ENCODE data around the gene ROM1. TPM values are rescaled to one million over a fixed set of nuclear protein-coding genes. Genes with fewer than 3 reads are reported as not detected.
"Not testable (repeated sequence)": the region's sequence is repeated elsewhere in the genome, so short reads cannot be mapped to it uniquely, and the experiment has no call there.

Gene ROM1
- total and polyA plus RNA-seq, 8 donors: 0.29 to 13.0 (median 4.6) TPM; not detected in 1

GRCh38 chr11:62611705-62612365 lies 1.2 kb upstream of the ROM1 start:
- no peaks in the 10 kb centered on the region for H3K9me3 ChIP-seq
- intact Hi-C loops (cut with DNase I; ENCODE audit: low total_unique reads): no loop called here
- TF ChIP-seq EP300 (IDR thresholded peaks at IDR 0.05) (no peak), POLR2AphosphoS5 (IDR thresholded peaks at IDR 0.05) (no peak), POLR2A (IDR thresholded peaks at IDR 0.05) (no peak), CTCF (IDR thresholded peaks at IDR 0.05) (no peak)
- peaks cover 13 to 69% (median 57%) of the 10 kb centered on the region in 4 donors for H3K36me3 ChIP-seq
- WGBS, 5 donors: 0 to 1% (median 1%) methylated on average over 26 to 34 of the region's 34 CpGs
- peak overlapping the region; percentile 83 to 97 (median 96) for H3K27ac ChIP-seq
- no peaks in the 10 kb centered on the region for H3K27me3 ChIP-seq
- H3K4me3 ChIP-seq: peak overlapping the region; percentile 75 to 84 (median 76)
- peaks cover 20 to 39% (median 28%) of the 10 kb centered on the region in 4 donors for H3K4me1 ChIP-seq
- DNase-seq: peak; percentile 57 to 83

- WGBS, 5 donors: 27 to 47% (median 37%) methylated on average over 5 to 15 of the region's 15 CpGs
- H3K4me1 ChIP-seq: peaks cover 20 to 36% (median 28%) of the 10 kb centered on the region in 4 donors
- H3K27ac ChIP-seq: peak overlapping the region; percentile 83 to 97 (median 96)
- TF ChIP-seq POLR2A (IDR thresholded peaks at IDR 0.05) (no peak), EP300 (IDR thresholded peaks at IDR 0.05) (no peak), POLR2AphosphoS5 (IDR thresholded peaks at IDR 0.05) (no peak), CTCF (IDR thresholded peaks at IDR 0.05) (no peak)
- no peaks in the 10 kb centered on the region for H3K27me3 ChIP-seq
- H3K9me3 ChIP-seq: no peaks in the 10 kb centered on the region
- peak overlapping the region; percentile 75 to 84 (median 76) for H3K4me3 ChIP-seq
- intact Hi-C loops (cut with DNase I; ENCODE audit: low total_unique reads): no loop called here
- peak in 1 of 2 donors; percentile 32 for DNase-seq
- H3K36me3 ChIP-seq: peaks cover 13 to 63% (median 51%) of the 10 kb centered on the region in 4 donors
Measured at GRCh38 chr11:62613291-62613778, 278 bp downstream of the ROM1 start.

- Histone ChIP-seq H3K9me3 (no peaks in the 10 kb centered on the region), H3K27me3 (no peaks in the 10 kb centered on the region), H3K4me3 (no peak overlapping the region), H3K27ac (peak overlapping the region in 4 of 5 donors; percentile 95 to 97 (median 96)), H3K36me3 (peaks cover 13 to 56% (median 46%) of the 10 kb centered on the region in 4 donors), H3K4me1 (peaks cover 20 to 36% (median 28%) of the 10 kb centered on the region in 4 donors)
- intact Hi-C loops (cut with DNase I; ENCODE audit: low total_unique reads): no loop called here
- DNase-seq: peak; percentile 56 to 65
- TF ChIP-seq POLR2AphosphoS5 (IDR thresholded peaks at IDR 0.05) (peak in 1 of 3 donors; percentile 23), CTCF (IDR thresholded peaks at IDR 0.05) (no peak)
- WGBS, 5 donors: 61 to 74% (median 65%) methylated on average over 7 to 8 of the region's 8 CpGs
Measured at GRCh38 chr11:62614275-62614674, 1.2 kb downstream of the ROM1 start.

- peaks cover 25 to 41% (median 30%) of the 10 kb centered on the region in 4 donors for H3K4me1 ChIP-seq
- no peaks in the 10 kb centered on the region for H3K27me3 ChIP-seq
- no peak overlapping the region for H3K4me3 ChIP-seq
- DNase-seq: no peak
- intact Hi-C loops (cut with DNase I; ENCODE audit: low total_unique reads): no loop called here
- 82 to 94% (median 85%) methylated on average over 3 to 7 of the region's 7 CpGs for WGBS, 5 donors
- H3K36me3 ChIP-seq: peaks cover 6 to 44% (median 35%) of the 10 kb centered on the region in 4 donors
- TF ChIP-seq EP300 (IDR thresholded peaks at IDR 0.05) (no peak), POLR2AphosphoS5 (IDR thresholded peaks at IDR 0.05) (no peak), POLR2A (IDR thresholded peaks at IDR 0.05) (no peak), CTCF (IDR thresholded peaks at IDR 0.05) (no peak)
- no peaks in the 10 kb centered on the region for H3K9me3 ChIP-seq
- no peak overlapping the region for H3K27ac ChIP-seq
Measured at GRCh38 chr11:62615521-62615920, 2.5 kb downstream of the ROM1 start.

- H3K9me3 ChIP-seq; H3K4me3 ChIP-seq; DNase-seq; intact Hi-C loops (cut with DNase I; ENCODE audit: low total_unique reads); H3K27ac ChIP-seq; H3K27me3 ChIP-seq: not testable (repeated sequence)
- 89 to 97% (median 94%) methylated on average over 10 to 14 of the region's 14 CpGs for WGBS, 5 donors
- H3K4me1 ChIP-seq: peaks cover 20 to 36% (median 28%) of the 10 kb centered on the region in 4 donors
- H3K36me3 ChIP-seq: peaks cover 0 to 43% (median 30%) of the 10 kb centered on the region in 4 donors
Measured at GRCh38 chr11:62616957-62617356, 3.9 kb downstream of the ROM1 start.

Measured in stomach (tissue), 9 donors.